Measurements from ENCODE around the gene SENP3.

DNA sequence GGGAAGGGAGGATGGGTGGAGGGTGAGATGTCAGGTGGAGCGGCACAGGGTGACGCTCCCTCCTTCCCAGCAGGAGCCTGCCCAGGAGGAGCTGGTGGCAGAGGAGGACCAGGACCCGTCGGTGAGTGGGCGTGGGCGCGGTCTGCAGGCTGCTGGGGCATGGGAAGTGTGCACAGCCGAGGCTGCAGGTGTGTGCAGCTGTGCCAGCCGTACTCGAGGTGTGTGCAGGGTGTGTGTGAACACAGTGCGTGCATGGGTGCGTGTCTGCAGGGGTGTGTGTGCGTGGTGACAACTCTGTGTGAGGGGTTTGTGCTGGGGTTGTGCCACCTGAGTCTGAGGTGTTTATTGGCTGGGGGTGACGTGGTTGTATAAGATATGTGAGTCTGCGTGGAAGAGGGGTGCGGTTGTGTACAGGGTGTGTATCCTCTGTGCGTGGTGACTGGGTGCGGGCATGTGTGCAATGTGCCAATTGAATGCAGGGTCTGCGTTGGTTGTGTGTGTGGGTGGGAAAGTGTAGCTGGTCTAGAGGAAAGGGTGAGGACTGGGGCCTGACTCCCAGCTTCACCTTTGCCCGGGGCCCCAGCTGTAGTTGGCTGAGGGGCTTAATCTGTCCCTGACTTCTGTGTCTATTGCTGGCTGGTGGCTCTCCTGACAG, 12.2 kb upstream of the SENP3 start:
- TF ChIP-seq CTCF (IDR thresholded peaks at IDR 0.05) (no peak), POLR2A (IDR thresholded peaks at IDR 0.05) (no peak)

All from heart left ventricle (tissue), 13 donors.